Activated naive CD4-positive, alpha-beta T cell treated with anti-CD3 and anti-CD28 coated beads, Interleukin-2, amount 50 U/mL, for 72 hours (primary cell): ENCODE measurements around the gene ITIH4. TPM values are rescaled to one million over a fixed set of nuclear protein-coding genes. Genes with fewer than 3 reads are reported as not detected.

ENCODE experiments used
- ATAC-seq, 2 donors: fragments of 150-1000 bp; cut with Tn5 transposase; 2 replicates each; pipeline ENCODE4 v1.10.0; 2021; ENCODE audit warnings: mild to moderate bottlenecking in 2 of 2, moderate library complexity in 2 of 2
- DNase-seq, 2 donors: peaks; one replicate each; pipeline ENCODE4 v3.0.0; 2021 to 2022; ENCODE audit warnings: low spot score in 2 of 2
- H3K27ac Mint-ChIP-seq, 2 donors: one replicate each; pipeline ENCODE4 v1.8.0; 2022; ENCODE audit warnings: mild to moderate bottlenecking in 2 of 2, mixed read lengths in 2 of 2
- H3K36me3 Mint-ChIP-seq, 2 donors: one replicate each; pipeline ENCODE4 v1.8.0; 2022; ENCODE audit warnings: mixed read lengths in 2 of 2
- H3K9me3 Mint-ChIP-seq, 2 donors: one replicate each; pipeline ENCODE4 v1.8.0; 2022; ENCODE audit warnings: mixed read lengths in 2 of 2
- total RNA-seq, 2 donors: library from RNA; stranded (reverse); gene quantifications; one replicate each; pipeline ENCODE4 v1.2.3, GENCODE V29; 2022

ITIH4 gene
- total RNA-seq, 2 donors from 2014 or later: 1.5 to 16.5 TPM

- no peak for DNase-seq
- no peak for ATAC-seq
- Mint-ChIP-seq H3K36me3 (no peaks in the 10 kb centered on the region), H3K27ac (no peak overlapping the region), H3K9me3 (no peaks in the 10 kb centered on the region)
Measured at GRCh38 chr3:52822363-52822762, 8.1 kb downstream of the ITIH4 start.

- Mint-ChIP-seq H3K36me3 (no peaks in the 10 kb centered on the region), H3K9me3 (no peaks in the 10 kb centered on the region), H3K27ac (no peak overlapping the region)
- ATAC-seq: peak; percentile 61 to 63
- peak in 1 of 2 donors; percentile 38 for DNase-seq
Measured at GRCh38 chr3:52820736-52821135, 9.7 kb downstream of the ITIH4 start.

GRCh38 chr3:52819936-52820335, 10.5 kb downstream of the ITIH4 start:
- DNase-seq (no peak), ATAC-seq (no peak)
- Mint-ChIP-seq H3K9me3 (no peaks in the 10 kb centered on the region), H3K27ac (no peak overlapping the region), H3K36me3 (no peaks in the 10 kb centered on the region)

- Mint-ChIP-seq H3K9me3 (no peaks in the 10 kb centered on the region), H3K27ac (peak overlapping the region in 1 of 2 donors; percentile 46), H3K36me3 (no peaks in the 10 kb centered on the region)
- ATAC-seq: peak in 1 of 2 donors; percentile 22
- DNase-seq: no peak
Measured at GRCh38 chr3:52817860-52818259, 12.6 kb downstream of the ITIH4 start.

- Mint-ChIP-seq H3K27ac (no peak overlapping the region), H3K36me3 (no peaks in the 10 kb centered on the region), H3K9me3 (no peaks in the 10 kb centered on the region)
- DNase-seq (no peak), ATAC-seq (no peak)
Measured at GRCh38 chr3:52817221-52817620, 13.3 kb downstream of the ITIH4 start.

GRCh38 chr3:52816654-52817053, 13.8 kb downstream of the ITIH4 start:
- H3K27ac Mint-ChIP-seq: no peak overlapping the region
- DNase-seq: no peak
- no peak for ATAC-seq
- H3K9me3 Mint-ChIP-seq: no peaks in the 10 kb centered on the region
- no peaks in the 10 kb centered on the region for H3K36me3 Mint-ChIP-seq

- DNase-seq: no peak
- Mint-ChIP-seq H3K27ac (no peak overlapping the region), H3K36me3 (no peaks in the 10 kb centered on the region), H3K9me3 (no peaks in the 10 kb centered on the region)
- no peak for ATAC-seq
Measured at GRCh38 chr3:52816199-52816598, 14.3 kb downstream of the ITIH4 start.

GRCh38 chr3:52813810-52814209, 16.7 kb downstream of the ITIH4 start:
- ATAC-seq (no peak), DNase-seq (no peak)
- no peaks in the 10 kb centered on the region for H3K9me3 Mint-ChIP-seq
- no peaks in the 10 kb centered on the region for H3K36me3 Mint-ChIP-seq
- peak overlapping the region; percentile 15 to 61 for H3K27ac Mint-ChIP-seq

- Mint-ChIP-seq H3K36me3 (no peaks in the 10 kb centered on the region), H3K27ac (peak overlapping the region in 1 of 2 donors; percentile 61), H3K9me3 (no peaks in the 10 kb centered on the region)
- ATAC-seq (no peak), DNase-seq (no peak)
Measured at GRCh38 chr3:52811452-52812011, 18.9 kb downstream of the ITIH4 start.

- Mint-ChIP-seq H3K9me3 (no peaks in the 10 kb centered on the region), H3K27ac (no peak overlapping the region), H3K36me3 (no peaks in the 10 kb centered on the region)
- DNase-seq (no peak), ATAC-seq (no peak)
Measured at GRCh38 chr3:52810923-52811322, 19.5 kb downstream of the ITIH4 start.

- Mint-ChIP-seq H3K36me3 (no peaks in the 10 kb centered on the region), H3K27ac (peak overlapping the region in 1 of 2 donors; percentile 31), H3K9me3 (no peaks in the 10 kb centered on the region)
- ATAC-seq (no peak), DNase-seq (no peak)
Measured at GRCh38 chr3:52809662-52810377, 20.7 kb downstream of the ITIH4 start.

GRCh38 chr3:52809149-52809548, 21.3 kb downstream of the ITIH4 start:
- Mint-ChIP-seq H3K27ac (no peak overlapping the region), H3K36me3 (no peaks in the 10 kb centered on the region), H3K9me3 (no peaks in the 10 kb centered on the region)
- no peak for DNase-seq
- no peak for ATAC-seq

GRCh38 chr3:52805270-52806039, 25.0 kb downstream of the ITIH4 start:
- H3K9me3 Mint-ChIP-seq: no peaks in the 10 kb centered on the region
- DNase-seq (no peak), ATAC-seq (no peak)
- no peaks in the 10 kb centered on the region for H3K36me3 Mint-ChIP-seq
- no peak overlapping the region for H3K27ac Mint-ChIP-seq

GRCh38 chr3:52801839-52802238, 28.6 kb downstream of the ITIH4 start:
- Mint-ChIP-seq H3K9me3 (no peaks in the 10 kb centered on the region), H3K36me3 (no peaks in the 10 kb centered on the region)
- no peak for ATAC-seq

GRCh38 chr3:52800079-52800478, 30.4 kb downstream of the ITIH4 start:
- H3K36me3 Mint-ChIP-seq: no peaks in the 10 kb centered on the region
- no peaks in the 10 kb centered on the region for H3K9me3 Mint-ChIP-seq
- H3K27ac Mint-ChIP-seq: no peak overlapping the region

More at GRCh38 chr3:52801839-52802238, 28.6 kb downstream of the ITIH4 start:
- DNase-seq: no peak
- no peak overlapping the region for H3K27ac Mint-ChIP-seq

GRCh38 chr3:52798978-52799476, 31.4 kb downstream of the ITIH4 start:
- Mint-ChIP-seq H3K9me3 (no peaks in the 10 kb centered on the region), H3K27ac (peak overlapping the region in 1 of 2 donors; percentile 31), H3K36me3 (no peaks in the 10 kb centered on the region)
- ATAC-seq (peak in 1 of 2 donors; percentile 55), DNase-seq (peak in 1 of 2 donors; percentile 40)

More at GRCh38 chr3:52800079-52800478, 30.4 kb downstream of the ITIH4 start:
- DNase-seq (no peak), ATAC-seq (no peak)

GRCh38 chr3:52798376-52798977, 32.0 kb downstream of the ITIH4 start:
- Mint-ChIP-seq H3K27ac (no peak overlapping the region), H3K9me3 (no peaks in the 10 kb centered on the region), H3K36me3 (no peaks in the 10 kb centered on the region)
- DNase-seq (no peak), ATAC-seq (no peak)
